Measurements from ENCODE around the gene DTNA.

Gene DTNA

DNA sequence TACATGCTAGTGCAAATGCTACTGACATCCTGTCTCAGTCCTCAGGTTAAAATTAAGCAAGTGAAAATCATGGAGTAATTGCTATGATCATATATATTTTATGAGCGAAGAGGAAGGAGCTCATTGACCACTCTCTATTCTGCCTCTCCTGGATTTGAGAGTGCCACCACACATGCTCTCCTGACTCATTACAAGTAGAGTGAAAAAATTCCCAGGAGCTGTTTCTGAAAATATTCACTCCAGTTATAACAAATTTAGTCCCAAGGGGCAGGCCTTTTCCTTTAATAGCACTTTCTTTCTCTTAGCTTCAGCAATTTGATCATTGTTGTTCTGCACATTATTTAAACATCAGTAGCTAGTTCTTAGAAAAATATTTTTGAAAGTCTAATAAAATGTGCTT, 176.1 kb downstream of the DTNA start:
- TF ChIP-seq CTCF (IDR thresholded peaks at IDR 0.05; ENCODE audit: low read length) (no peak), EZH2 (IDR thresholded peaks at IDR 0.05; ENCODE audit: borderline replicate concordance, low read length) (no peak)
- H3F3A ChIP-seq (ENCODE audit: insufficient read depth, low read length): no peaks in the 10 kb centered on the region
- no peaks in the 10 kb centered on the region for H3K9me3 ChIP-seq (ENCODE audit: low read length)
- H3K36me3 ChIP-seq (ENCODE audit: insufficient read depth, low read length): no peaks in the 10 kb centered on the region
- H3K4me3 ChIP-seq (ENCODE audit: low read depth, low read length, poor library complexity, severe bottlenecking): no peak overlapping the region
- no peak overlapping the region for H3K4me2 ChIP-seq (ENCODE audit: low read length)
- H4K20me1 ChIP-seq (ENCODE audit: insufficient read depth, low read length): no peaks in the 10 kb centered on the region
- H3K27me3 ChIP-seq (ENCODE audit: insufficient read depth, low read length): no peaks in the 10 kb centered on the region
- no peak overlapping the region for H2AFZ ChIP-seq (ENCODE audit: low read length)
- no peaks in the 10 kb centered on the region for H3K4me1 ChIP-seq (ENCODE audit: insufficient read depth, low read length, severe bottlenecking)
- H3K9me2 ChIP-seq (ENCODE audit: low read depth, low read length): no peaks in the 10 kb centered on the region
- no peak overlapping the region for H3K9ac ChIP-seq (ENCODE audit: low read length)
- H3K79me2 ChIP-seq (ENCODE audit: insufficient read depth, low read length): no peaks in the 10 kb centered on the region
- H3K27ac ChIP-seq (ENCODE audit: low read depth, low read length, poor library complexity, severe bottlenecking): no peak overlapping the region

GRCh38 chr18:34887881-34888580, 177.9 kb downstream of the DTNA start:
- Histone ChIP-seq H3K27me3 (ENCODE audit: insufficient read depth, low read length) (no peaks in the 10 kb centered on the region), H4K20me1 (ENCODE audit: insufficient read depth, low read length) (no peaks in the 10 kb centered on the region), H3K79me2 (ENCODE audit: insufficient read depth, low read length) (no peaks in the 10 kb centered on the region), H3K4me3 (ENCODE audit: low read depth, low read length, poor library complexity, severe bottlenecking) (no peak overlapping the region), H3K9ac (ENCODE audit: low read length) (no peak overlapping the region), H3K4me1 (ENCODE audit: insufficient read depth, low read length, severe bottlenecking) (no peaks in the 10 kb centered on the region), H3K27ac (ENCODE audit: low read depth, low read length, poor library complexity, severe bottlenecking) (no peak overlapping the region), H3K36me3 (ENCODE audit: insufficient read depth, low read length) (no peaks in the 10 kb centered on the region), H3F3A (ENCODE audit: insufficient read depth, low read length) (no peaks in the 10 kb centered on the region), H2AFZ (ENCODE audit: low read length) (no peak overlapping the region), H3K9me3 (ENCODE audit: low read length) (no peaks in the 10 kb centered on the region), H3K4me2 (ENCODE audit: low read length) (no peak overlapping the region), H3K9me2 (ENCODE audit: low read depth, low read length) (no peaks in the 10 kb centered on the region)
- TF ChIP-seq CTCF (IDR thresholded peaks at IDR 0.05; ENCODE audit: low read length): no peak
- no peak for TF ChIP-seq EZH2 (IDR thresholded peaks at IDR 0.05; ENCODE audit: borderline replicate concordance, low read length)

DNA sequence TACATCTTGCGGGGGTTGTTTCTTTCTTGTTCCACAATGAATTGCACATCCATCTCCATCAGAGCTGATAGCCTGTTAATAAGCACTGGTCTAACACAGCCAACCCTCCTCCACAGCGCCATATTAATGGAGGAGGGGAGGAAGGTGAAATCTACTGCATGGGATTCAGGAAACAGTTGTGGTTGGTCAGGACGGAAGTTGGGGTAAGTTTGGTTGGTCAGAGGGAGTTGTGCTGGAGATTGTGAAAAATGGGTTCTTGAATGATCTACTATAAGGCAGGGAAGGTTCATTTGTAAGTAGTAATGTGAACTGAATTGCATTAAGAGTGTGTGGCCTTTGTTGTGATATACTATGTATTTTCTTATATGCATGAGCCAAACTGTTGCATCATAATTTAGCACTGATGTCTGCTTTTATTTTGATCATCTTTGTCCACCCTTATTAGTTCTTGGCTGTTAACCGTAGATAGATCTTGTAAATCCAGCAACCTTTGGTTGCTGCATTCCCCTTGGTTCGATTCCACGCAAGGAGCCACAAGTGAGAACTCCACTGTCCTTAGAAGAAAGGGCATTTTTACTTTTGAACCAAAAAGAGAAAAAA, 180.5 kb downstream of the DTNA start:
- no peaks in the 10 kb centered on the region for H3K9me3 ChIP-seq (ENCODE audit: low read length)
- no peak overlapping the region for H3K4me2 ChIP-seq (ENCODE audit: low read length)

More for the DNA sequence above, 180.5 kb downstream of the DTNA start:
- Histone ChIP-seq H2AFZ (ENCODE audit: low read length) (no peak overlapping the region), H4K20me1 (ENCODE audit: insufficient read depth, low read length) (no peaks in the 10 kb centered on the region), H3K4me3 (ENCODE audit: low read depth, low read length, poor library complexity, severe bottlenecking) (no peak overlapping the region), H3K4me1 (ENCODE audit: insufficient read depth, low read length, severe bottlenecking) (no peaks in the 10 kb centered on the region), H3K36me3 (ENCODE audit: insufficient read depth, low read length) (no peaks in the 10 kb centered on the region), H3F3A (ENCODE audit: insufficient read depth, low read length) (no peaks in the 10 kb centered on the region), H3K79me2 (ENCODE audit: insufficient read depth, low read length) (no peaks in the 10 kb centered on the region), H3K9ac (ENCODE audit: low read length) (no peak overlapping the region), H3K27me3 (ENCODE audit: insufficient read depth, low read length) (no peaks in the 10 kb centered on the region), H3K9me2 (ENCODE audit: low read depth, low read length) (no peaks in the 10 kb centered on the region), H3K27ac (ENCODE audit: low read depth, low read length, poor library complexity, severe bottlenecking) (no peak overlapping the region)
- TF ChIP-seq EZH2 (IDR thresholded peaks at IDR 0.05; ENCODE audit: borderline replicate concordance, low read length) (no peak), CTCF (IDR thresholded peaks at IDR 0.05; ENCODE audit: low read length) (no peak)

Measured in OCI-LY1 (cell line).